A549 (cell line): ENCODE data around the gene SPDYE1.
"Not testable (repeated sequence)": the region's sequence is repeated elsewhere in the genome, so short reads cannot be mapped to it uniquely, and the experiment has no call there.

Experiments
- CTCF ChIP-seq: fragments of >200 bp; sonication (Bioruptor Twin); formaldehyde crosslinking; IDR thresholded peaks from 3 replicates; pipeline ENCODE4 v1.5.1; 2016
- GATA3 ChIP-seq: IDR thresholded peaks from 2 replicates; pipeline ENCODE4 v1.6.1; 2012; ENCODE audit warnings: borderline replicate concordance
- KDM5A ChIP-seq: fragments of 200-600 bp; sonication (generic); IDR thresholded peaks from 2 replicates; pipeline ENCODE4 v1.6.1; 2016; ENCODE audit warnings: antibody characterized with exemption, mild to moderate bottlenecking
- NPAS2 ChIP-seq: fragments of 250-450 bp; sonication (Bioruptor Pico); IDR thresholded peaks from 2 replicates; pipeline ENCODE4 v1.8.0; 2022; ENCODE audit warnings: mild to moderate bottlenecking, moderate library complexity, borderline replicate concordance
- NR3C1 ChIP-seq: fragments of >200 bp; sonication (Bioruptor Twin); formaldehyde crosslinking; IDR thresholded peaks from 3 replicates; pipeline ENCODE4 v1.6.1; 2017
- POLR2A ChIP-seq: IDR thresholded peaks from 2 replicates; pipeline ENCODE4 v1.6.1; 2012; ENCODE audit warnings: mild to moderate bottlenecking, low read length
- RAD21 ChIP-seq, 2 experiments: fragments of >200 bp in 1 of 2; sonication (Bioruptor Twin) in 1 of 2; formaldehyde crosslinking in 1 of 2; IDR thresholded peaks in 1 of 2; conservative IDR thresholded peaks in 1 of 2; 2 replicates in 1 of 2; 3 replicates in 1 of 2; pipeline ENCODE4 v1.6.1; 2012 to 2018; ENCODE audit warnings: inconsistent platforms in 1 of 2
- REST ChIP-seq: fragments of 200-600 bp; sonication (generic); IDR thresholded peaks from 2 replicates; pipeline ENCODE4 v1.6.1; 2016; ENCODE audit warnings: antibody characterized with exemption, mild to moderate bottlenecking, moderate library complexity
- SREBF2 ChIP-seq: fragments of 450-650 bp; IDR thresholded peaks from 2 replicates; pipeline ENCODE4 v1.6.1; 2014; ENCODE audit warnings: mild to moderate bottlenecking, moderate library complexity
- ZFP36 ChIP-seq: fragments of 450-650 bp; IDR thresholded peaks from 2 replicates; pipeline ENCODE4 v1.6.1; 2014; ENCODE audit warnings: borderline replicate concordance; ENCODE audit not compliant: partially characterized antibody
- TF ChIP-seq, protein P1 (sequence below): IDR thresholded peaks from 2 replicates; pipeline ENCODE4 v1.6.1; 2012
- TF ChIP-seq, protein P2 (sequence below): IDR thresholded peaks from 2 replicates; pipeline ENCODE4 v1.6.1; 2012; ENCODE audit warnings: low read depth, borderline replicate concordance

GRCh38 chr7:43982848-43983247 lies 14.8 kb upstream of the SPDYE1 start:
- not testable (repeated sequence) for TF ChIP-seq KDM5A; GATA3; CTCF; POLR2A; NPAS2 (CRISPR knock-in tag); SREBF2; RAD21 (conservative IDR thresholded peaks at IDR 0.05 in 1 of 2, IDR thresholded peaks at IDR 0.05 in 1 of 2); REST; NR3C1; ZFP36
- TF ChIP-seq, protein P1, sequence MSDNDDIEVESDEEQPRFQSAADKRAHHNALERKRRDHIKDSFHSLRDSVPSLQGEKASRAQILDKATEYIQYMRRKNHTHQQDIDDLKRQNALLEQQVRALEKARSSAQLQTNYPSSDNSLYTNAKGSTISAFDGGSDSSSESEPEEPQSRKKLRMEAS, result not testable (repeated sequence)
- TF ChIP-seq, protein P2, sequence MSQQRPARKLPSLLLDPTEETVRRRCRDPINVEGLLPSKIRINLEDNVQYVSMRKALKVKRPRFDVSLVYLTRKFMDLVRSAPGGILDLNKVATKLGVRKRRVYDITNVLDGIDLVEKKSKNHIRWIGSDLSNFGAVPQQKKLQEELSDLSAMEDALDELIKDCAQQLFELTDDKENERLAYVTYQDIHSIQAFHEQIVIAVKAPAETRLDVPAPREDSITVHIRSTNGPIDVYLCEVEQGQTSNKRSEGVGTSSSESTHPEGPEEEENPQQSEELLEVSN, result not testable (repeated sequence)
